ENCODE results near the gene CDC42BPB.

Gene CDC42BPB

DNA sequence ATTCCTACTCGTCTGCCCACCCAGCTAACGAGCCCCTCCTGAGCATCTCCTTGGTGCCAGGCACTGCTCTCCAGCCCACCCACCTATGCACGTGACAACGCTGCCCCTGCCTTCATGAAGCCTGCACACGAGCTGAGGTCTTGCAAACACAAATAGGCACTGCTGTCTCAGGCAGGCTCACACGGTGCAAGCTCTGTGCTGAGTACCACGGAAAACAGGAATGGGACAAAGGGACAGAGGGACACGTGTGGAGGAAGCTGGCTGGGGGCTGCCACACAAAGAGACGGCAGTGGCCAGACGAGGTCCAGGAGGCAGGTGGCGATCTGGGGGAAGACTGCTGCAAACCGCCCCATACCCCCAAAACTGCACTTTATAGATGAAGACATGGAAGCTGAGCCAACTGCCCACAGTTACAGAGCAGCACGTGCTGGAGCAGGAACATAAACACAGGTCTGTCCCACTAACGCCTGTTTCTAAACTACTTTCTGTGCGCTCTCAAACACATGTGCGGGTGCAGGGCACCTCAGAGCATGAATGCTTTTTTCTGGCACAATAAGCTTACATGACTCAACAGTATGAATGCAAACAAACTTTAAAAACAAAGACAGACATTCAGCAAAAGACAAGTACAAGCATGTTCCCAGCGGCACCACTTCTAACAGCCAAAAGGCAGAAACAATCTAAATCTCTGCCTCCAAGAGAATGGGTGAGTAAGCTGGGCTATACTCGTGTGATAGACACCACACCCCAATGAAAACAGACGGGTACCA, 70.4 kb downstream of the CDC42BPB start:
- H3K36me3 ChIP-seq (ENCODE audit: control insufficient read depth, insufficient read depth, low read length): peaks cover 2% of the 10 kb centered on the region
- no peak overlapping the region for H3K4me3 ChIP-seq (ENCODE audit: low read length)
- no peak overlapping the region for H2BK5ac ChIP-seq (ENCODE audit: low read length)
- H3K4me1 ChIP-seq (ENCODE audit: control insufficient read depth, low read depth, low read length): no peaks in the 10 kb centered on the region
- H4K5ac ChIP-seq (ENCODE audit: low read length): no peak overlapping the region
- H3K9ac ChIP-seq (ENCODE audit: low read length): no peak overlapping the region
- no peak overlapping the region for H3K4ac ChIP-seq (ENCODE audit: low read depth, low read length)
- H3K4me2 ChIP-seq (ENCODE audit: low read length): no peak overlapping the region
- H4K8ac ChIP-seq (ENCODE audit: low read depth, low read length): no peak overlapping the region
- H3K79me1 ChIP-seq (ENCODE audit: low read length): peaks cover 10% of the 10 kb centered on the region
- no peak overlapping the region for H2BK15ac ChIP-seq (replicated peaks; ENCODE audit: low read depth)
- DNase-seq: no peak
- H3K79me2 ChIP-seq (ENCODE audit: control insufficient read depth, insufficient read depth, low read length): no peaks in the 10 kb centered on the region
- no peaks in the 10 kb centered on the region for H3K27me3 ChIP-seq (ENCODE audit: insufficient read depth, low read length, poor library complexity)
- no peak overlapping the region for H3K23ac ChIP-seq (ENCODE audit: low read length)
- no peak overlapping the region for H2AK5ac ChIP-seq (ENCODE audit: low read length)
- H3K18ac ChIP-seq (ENCODE audit: low read length): no peak overlapping the region
- H2BK120ac ChIP-seq (ENCODE audit: low read depth, low read length): no peak overlapping the region
- no CpG with 5 or more reads among the region's 19 CpGs for WGBS (ENCODE audit: extremely low coverage, insufficient coverage, low lambda C conversion rate)
- H3K56ac ChIP-seq (ENCODE audit: low read length): no peak overlapping the region
- no peak overlapping the region for H3K27ac ChIP-seq (ENCODE audit: low read depth, low read length)

DNA sequence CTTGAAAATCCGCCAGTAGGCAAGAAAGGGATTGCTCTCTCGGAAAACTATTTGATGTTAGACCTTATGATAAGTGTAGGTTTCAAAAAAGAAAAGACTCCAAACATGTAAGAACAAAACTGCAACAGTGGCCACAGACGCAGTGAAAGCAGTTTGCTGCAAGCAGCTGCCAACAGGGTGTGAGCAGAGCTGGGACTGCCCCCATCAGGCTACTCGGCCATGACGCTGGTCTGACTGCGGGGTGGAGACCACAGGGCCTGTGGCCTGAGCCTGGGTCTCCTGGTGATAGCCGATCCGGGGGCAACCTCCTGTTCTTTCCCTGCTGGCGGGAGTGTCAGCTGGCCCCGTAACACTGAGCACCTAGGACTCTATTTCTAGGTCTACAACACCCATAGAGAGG, 71.7 kb downstream of the CDC42BPB start:
- Histone ChIP-seq H3K79me1 (ENCODE audit: low read length) (peaks cover 8% of the 10 kb centered on the region), H2AK5ac (ENCODE audit: low read length) (no peak overlapping the region)
- DNase-seq: no peak

DNA sequence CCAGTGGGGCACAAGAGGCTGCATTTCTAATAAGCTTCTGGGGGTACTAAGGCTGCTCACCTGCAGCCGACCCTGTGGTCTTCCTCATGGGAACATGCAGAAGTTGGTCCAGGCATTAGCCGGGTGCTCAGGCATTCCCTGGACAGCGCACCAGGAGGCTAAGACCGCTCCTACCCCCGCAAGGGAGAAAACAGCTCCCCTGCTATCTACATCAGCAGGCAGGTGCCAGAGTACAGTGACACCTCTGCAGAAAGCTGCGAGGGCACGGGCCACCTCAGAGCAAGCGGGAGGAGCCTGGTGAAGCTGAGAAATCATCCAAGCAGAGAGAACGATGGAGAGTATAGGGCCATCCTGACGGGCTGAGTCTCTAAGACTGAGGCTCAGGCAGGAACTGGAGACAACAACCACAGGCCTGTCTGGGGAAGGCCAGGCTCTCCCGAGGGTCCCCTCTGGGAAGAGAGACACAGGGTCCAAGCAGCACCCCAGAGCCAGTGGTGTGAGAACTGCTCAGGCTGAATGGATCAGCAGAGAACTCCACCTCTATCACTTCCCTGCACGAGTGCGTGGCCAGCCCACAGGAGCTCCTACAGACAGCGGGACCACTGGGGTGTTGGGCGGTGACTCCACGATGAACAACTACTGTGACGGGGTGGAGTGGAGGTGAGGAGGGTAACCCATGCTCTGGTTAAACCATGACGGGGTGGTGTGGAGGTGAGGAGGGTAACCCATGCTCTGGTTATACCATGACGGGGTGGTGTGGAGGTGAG, 72.8 kb downstream of the CDC42BPB start:
- no CpG with 5 or more reads among the region's 19 CpGs for WGBS (ENCODE audit: extremely low coverage, insufficient coverage, low lambda C conversion rate)

More for the DNA sequence above, 71.7 kb downstream of the CDC42BPB start:
- no peak overlapping the region for H2BK120ac ChIP-seq (ENCODE audit: low read depth, low read length)
- H4K8ac ChIP-seq (ENCODE audit: low read depth, low read length): no peak overlapping the region
- H2BK15ac ChIP-seq (replicated peaks; ENCODE audit: low read depth): no peak overlapping the region
- H3K27me3 ChIP-seq (ENCODE audit: insufficient read depth, low read length, poor library complexity): no peaks in the 10 kb centered on the region
- WGBS (ENCODE audit: extremely low coverage, insufficient coverage, low lambda C conversion rate): no CpG with 5 or more reads among the region's 10 CpGs
- H3K23ac ChIP-seq (ENCODE audit: low read length): no peak overlapping the region
- H3K4me1 ChIP-seq (ENCODE audit: control insufficient read depth, low read depth, low read length): no peaks in the 10 kb centered on the region
- H2BK5ac ChIP-seq (ENCODE audit: low read length): no peak overlapping the region
- H3K4me3 ChIP-seq (ENCODE audit: low read length): no peak overlapping the region
- no peak overlapping the region for H3K56ac ChIP-seq (ENCODE audit: low read length)
- H4K5ac ChIP-seq (ENCODE audit: low read length): no peak overlapping the region
- H3K4me2 ChIP-seq (ENCODE audit: low read length): no peak overlapping the region
- H3K18ac ChIP-seq (ENCODE audit: low read length): no peak overlapping the region
- peaks cover 9% of the 10 kb centered on the region for H3K36me3 ChIP-seq (ENCODE audit: control insufficient read depth, insufficient read depth, low read length)
- H3K27ac ChIP-seq (ENCODE audit: low read depth, low read length): no peak overlapping the region
- H3K9ac ChIP-seq (ENCODE audit: low read length): no peak overlapping the region
- H3K4ac ChIP-seq (ENCODE audit: low read depth, low read length): no peak overlapping the region
- no peaks in the 10 kb centered on the region for H3K79me2 ChIP-seq (ENCODE audit: control insufficient read depth, insufficient read depth, low read length)

GRCh38 chr14:102983496-102983895, 73.9 kb downstream of the CDC42BPB start:
- H3K18ac ChIP-seq (ENCODE audit: low read length): no peak overlapping the region
- H2BK5ac ChIP-seq (ENCODE audit: low read length): no peak overlapping the region
- no peak overlapping the region for H3K4me3 ChIP-seq (ENCODE audit: low read length)
- no CpG with 5 or more reads among the region's 14 CpGs for WGBS (ENCODE audit: extremely low coverage, insufficient coverage, low lambda C conversion rate)
- H3K36me3 ChIP-seq (ENCODE audit: control insufficient read depth, insufficient read depth, low read length): peaks cover 10% of the 10 kb centered on the region
- no peak overlapping the region for H3K4me2 ChIP-seq (ENCODE audit: low read length)
- no peak overlapping the region for H3K4ac ChIP-seq (ENCODE audit: low read depth, low read length)
- no peak overlapping the region for H3K9ac ChIP-seq (ENCODE audit: low read length)
- H3K79me2 ChIP-seq (ENCODE audit: control insufficient read depth, insufficient read depth, low read length): no peaks in the 10 kb centered on the region
- H4K8ac ChIP-seq (ENCODE audit: low read depth, low read length): no peak overlapping the region
- no peaks in the 10 kb centered on the region for H3K27me3 ChIP-seq (ENCODE audit: insufficient read depth, low read length, poor library complexity)
- H2BK15ac ChIP-seq (replicated peaks; ENCODE audit: low read depth): no peak overlapping the region
- H2AK5ac ChIP-seq (ENCODE audit: low read length): no peak overlapping the region
- H3K4me1 ChIP-seq (ENCODE audit: control insufficient read depth, low read depth, low read length): no peaks in the 10 kb centered on the region
- H3K79me1 ChIP-seq (ENCODE audit: low read length): peaks cover 7% of the 10 kb centered on the region
- H3K27ac ChIP-seq (ENCODE audit: low read depth, low read length): no peak overlapping the region
- H4K5ac ChIP-seq (ENCODE audit: low read length): no peak overlapping the region
- no peak overlapping the region for H2BK120ac ChIP-seq (ENCODE audit: low read depth, low read length)
- no peak overlapping the region for H3K23ac ChIP-seq (ENCODE audit: low read length)
- no peak overlapping the region for H3K56ac ChIP-seq (ENCODE audit: low read length)
- DNase-seq: no peak

More for the DNA sequence above, 72.8 kb downstream of the CDC42BPB start:
- H3K27me3 ChIP-seq (ENCODE audit: insufficient read depth, low read length, poor library complexity): no peaks in the 10 kb centered on the region
- H3K23ac ChIP-seq (ENCODE audit: low read length): no peak overlapping the region
- H4K5ac ChIP-seq (ENCODE audit: low read length): no peak overlapping the region
- H3K18ac ChIP-seq (ENCODE audit: low read length): no peak overlapping the region
- peaks cover 7% of the 10 kb centered on the region for H3K79me1 ChIP-seq (ENCODE audit: low read length)
- DNase-seq: no peak
- H3K4me3 ChIP-seq (ENCODE audit: low read length): no peak overlapping the region
- no peak overlapping the region for H2BK120ac ChIP-seq (ENCODE audit: low read depth, low read length)
- H3K4me2 ChIP-seq (ENCODE audit: low read length): no peak overlapping the region
- H4K8ac ChIP-seq (ENCODE audit: low read depth, low read length): no peak overlapping the region
- no peaks in the 10 kb centered on the region for H3K4me1 ChIP-seq (ENCODE audit: control insufficient read depth, low read depth, low read length)
- H3K79me2 ChIP-seq (ENCODE audit: control insufficient read depth, insufficient read depth, low read length): no peaks in the 10 kb centered on the region
- H2BK5ac ChIP-seq (ENCODE audit: low read length): no peak overlapping the region
- no peak overlapping the region for H3K56ac ChIP-seq (ENCODE audit: low read length)
- no peak overlapping the region for H3K9ac ChIP-seq (ENCODE audit: low read length)
- no peak overlapping the region for H2AK5ac ChIP-seq (ENCODE audit: low read length)
- H3K27ac ChIP-seq (ENCODE audit: low read depth, low read length): no peak overlapping the region
- H3K4ac ChIP-seq (ENCODE audit: low read depth, low read length): no peak overlapping the region
- peaks cover 12% of the 10 kb centered on the region for H3K36me3 ChIP-seq (ENCODE audit: control insufficient read depth, insufficient read depth, low read length)
- H2BK15ac ChIP-seq (replicated peaks; ENCODE audit: low read depth): no peak overlapping the region

GRCh38 chr14:102982852-102983470, 74.4 kb downstream of the CDC42BPB start:
- Histone ChIP-seq H3K4ac (ENCODE audit: low read depth, low read length) (no peak overlapping the region), H3K4me2 (ENCODE audit: low read length) (no peak overlapping the region), H3K36me3 (ENCODE audit: control insufficient read depth, insufficient read depth, low read length) (peaks cover 12% of the 10 kb centered on the region), H2BK120ac (ENCODE audit: low read depth, low read length) (no peak overlapping the region), H2BK5ac (ENCODE audit: low read length) (no peak overlapping the region), H3K79me1 (ENCODE audit: low read length) (peaks cover 7% of the 10 kb centered on the region), H3K27ac (ENCODE audit: low read depth, low read length) (no peak overlapping the region), H2AK5ac (ENCODE audit: low read length) (no peak overlapping the region), H3K23ac (ENCODE audit: low read length) (no peak overlapping the region), H4K5ac (ENCODE audit: low read length) (no peak overlapping the region), H3K9ac (ENCODE audit: low read length) (no peak overlapping the region), H4K8ac (ENCODE audit: low read depth, low read length) (no peak overlapping the region), H3K79me2 (ENCODE audit: control insufficient read depth, insufficient read depth, low read length) (no peaks in the 10 kb centered on the region), H3K4me1 (ENCODE audit: control insufficient read depth, low read depth, low read length) (no peaks in the 10 kb centered on the region), H3K56ac (ENCODE audit: low read length) (no peak overlapping the region), H3K27me3 (ENCODE audit: insufficient read depth, low read length, poor library complexity) (no peaks in the 10 kb centered on the region), H2BK15ac (replicated peaks; ENCODE audit: low read depth) (no peak overlapping the region), H3K4me3 (ENCODE audit: low read length) (no peak overlapping the region), H3K18ac (ENCODE audit: low read length) (no peak overlapping the region)
- no CpG with 5 or more reads among the region's 15 CpGs for WGBS (ENCODE audit: extremely low coverage, insufficient coverage, low lambda C conversion rate)
- no peak for DNase-seq

Data from mesendoderm (in vitro differentiated cells).